Mesothelial cell of epicardium (in vitro differentiated cells): ENCODE results near the gene NFKBIB. TPM values are rescaled to one million over a fixed set of nuclear protein-coding genes. Genes with fewer than 3 reads are reported as not detected.
"Not testable (repeated sequence)": the region's sequence is repeated elsewhere in the genome, so short reads cannot be mapped to it uniquely, and the experiment has no call there.

ENCODE experiments used
- DNase-seq, 2 experiments: peaks; one replicate each; pipeline ENCODE4 v3.0.0; 2021; ENCODE audit warnings: low spot score in 2 of 2; ENCODE audit not compliant: unreplicated experiment in 2 of 2
- H3K27ac Mint-ChIP-seq: 2 replicates; pipeline ENCODE4 v1.8.0; 2021; ENCODE audit warnings: mixed read lengths
- H3K27me3 Mint-ChIP-seq: 2 replicates; pipeline ENCODE4 v1.8.0; 2021; ENCODE audit warnings: low read depth, mixed read lengths
- H3K36me3 Mint-ChIP-seq: 2 replicates; pipeline ENCODE4 v1.8.0; 2021; ENCODE audit warnings: mixed read lengths
- H3K4me1 Mint-ChIP-seq: 2 replicates; pipeline ENCODE4 v1.8.0; 2021; ENCODE audit warnings: mixed read lengths
- H3K4me3 Mint-ChIP-seq: 2 replicates; pipeline ENCODE4 v1.8.0; 2021; ENCODE audit warnings: mild to moderate bottlenecking, moderate library complexity, mixed read lengths
- H3K9me3 Mint-ChIP-seq: 2 replicates; pipeline ENCODE4 v1.8.0; 2021; ENCODE audit warnings: mixed read lengths
- CTCF ChIP-seq: fragments of 200-600 bp; sonication (generic); IDR thresholded peaks from one replicate; pipeline ENCODE4 v1.5.0; 2021; ENCODE audit warnings: antibody characterized with exemption; ENCODE audit not compliant: unreplicated experiment
- total RNA-seq: library from RNA; stranded (reverse); gene quantifications from 3 replicates; pipeline ENCODE4 v1.2.1, GENCODE V29; 2021

NFKBIB gene
- total RNA-seq, 1 donor from 2014 or later, result 13.9 TPM

GRCh38 chr19:38879400-38879751 lies 20.4 kb upstream of the NFKBIB start:
- no peak for DNase-seq
- no peak for TF ChIP-seq CTCF
- Mint-ChIP-seq H3K4me3 (no peak overlapping the region), H3K36me3 (peaks cover 14% of the 10 kb centered on the region), H3K4me1 (peaks cover 8% of the 10 kb centered on the region), H3K27me3 (no peaks in the 10 kb centered on the region), H3K9me3 (no peaks in the 10 kb centered on the region), H3K27ac (no peak overlapping the region)

GRCh38 chr19:38880076-38880881 lies 19.5 kb upstream of the NFKBIB start:
- Mint-ChIP-seq H3K9me3 (no peaks in the 10 kb centered on the region), H3K4me3 (no peak overlapping the region), H3K36me3 (peaks cover 14% of the 10 kb centered on the region), H3K27me3 (no peaks in the 10 kb centered on the region), H3K4me1 (peaks cover 8% of the 10 kb centered on the region), H3K27ac (no peak overlapping the region)
- no peak for TF ChIP-seq CTCF
- DNase-seq, result no peak

- Mint-ChIP-seq H3K27ac (no peak overlapping the region), H3K4me1 (peaks cover 8% of the 10 kb centered on the region), H3K9me3 (no peaks in the 10 kb centered on the region), H3K27me3 (no peaks in the 10 kb centered on the region), H3K36me3 (peaks cover 14% of the 10 kb centered on the region), H3K4me3 (no peak overlapping the region)
- DNase-seq, result no peak
- no peak for TF ChIP-seq CTCF
Measured at GRCh38 chr19:38880882-38881609, 18.7 kb upstream of the NFKBIB start.

- Mint-ChIP-seq H3K4me1 (peaks cover under 1% of the 10 kb centered on the region), H3K9me3 (no peaks in the 10 kb centered on the region), H3K4me3 (no peak overlapping the region), H3K27me3 (no peaks in the 10 kb centered on the region), H3K36me3 (peaks cover 14% of the 10 kb centered on the region), H3K27ac (no peak overlapping the region)
- no peak for DNase-seq
- TF ChIP-seq CTCF, result no peak
Measured at GRCh38 chr19:38883286-38883685, 16.5 kb upstream of the NFKBIB start.

- H3K36me3 Mint-ChIP-seq, result peaks cover 19% of the 10 kb centered on the region
- not testable (repeated sequence) for H3K9me3 Mint-ChIP-seq, H3K4me3 Mint-ChIP-seq, H3K4me1 Mint-ChIP-seq, DNase-seq, H3K27ac Mint-ChIP-seq, H3K27me3 Mint-ChIP-seq
Measured at GRCh38 chr19:38884691-38885090, 15.1 kb upstream of the NFKBIB start.

- no peaks in the 10 kb centered on the region for H3K4me1 Mint-ChIP-seq
- TF ChIP-seq CTCF, result no peak
- DNase-seq, result no peak
- H3K27me3 Mint-ChIP-seq, result no peaks in the 10 kb centered on the region
- H3K36me3 Mint-ChIP-seq, result peaks cover 7% of the 10 kb centered on the region
- no peaks in the 10 kb centered on the region for H3K9me3 Mint-ChIP-seq
- H3K27ac Mint-ChIP-seq, result no peak overlapping the region
- H3K4me3 Mint-ChIP-seq, result no peak overlapping the region
Measured at GRCh38 chr19:38888876-38889275, 10.9 kb upstream of the NFKBIB start.
